HCT116 (cell line): Measurements from ENCODE around the gene CLSTN3. TPM values are rescaled to one million over a fixed set of nuclear protein-coding genes. Genes with fewer than 3 reads are reported as not detected.

Experiments
- ATAC-seq: fragments of 200-7000 bp; cut with Tn5 transposase; 2 replicates; pipeline ENCODE4 v1.9.1; 2020; ENCODE audit warnings: mild to moderate bottlenecking, moderate library complexity
- BruUV-seq: library from RNA; stranded (reverse); fragments of 400-500 nt; replicated peaks from 2 replicates; lab custom pipeline; 2021; lab: Mats Ljungman, UMichigan
- CTCF ChIA-PET: fragments of 300-600 bp; sonication (Branson Sonifier 250); formaldehyde crosslinking; loops from one replicate; lab custom pipeline; 2021; ENCODE audit warnings: antibody characterized with exemption; lab: Charles Lee
- POLR2A ChIA-PET: fragments of 300-600, 350-600 bp; sonication (Branson Sonifier 250); formaldehyde crosslinking; loops from one replicate; lab custom pipeline; 2021; ENCODE audit warnings: antibody characterized with exemption; lab: Charles Lee
- RAD21 ChIA-PET, 2 experiments: fragments of 300-600 bp; sonication (Branson Sonifier 250); formaldehyde crosslinking; loops; one replicate each; lab custom pipeline; 2023; ENCODE audit warnings: low total read pairs in 2 of 2; ENCODE audit not compliant: uncharacterized antibody in 2 of 2, unreplicated experiment in 2 of 2, low non-redundant PET in 1 of 2; lab: Charles Lee
- DNase-seq: peaks from one replicate; pipeline ENCODE4 v3.0.0-alpha.2; 2010; ENCODE audit warnings: low read depth, low spot score
- H2AFZ ChIP-seq: fragments of 200-600 bp; shearing (Covaris generic), sonication (generic); 2 replicates; pipeline ENCODE4 v1.6.1; 2017; ENCODE audit warnings: low read depth, mixed run types, mixed read lengths, antibody characterized with exemption, low read length; ENCODE audit not compliant: poor library complexity, severe bottlenecking
- H3K27ac ChIP-seq: 2 replicates; pipeline ENCODE4 v1.5.1; 2012; ENCODE audit warnings: low read depth, low read length
- H3K27me3 ChIP-seq: fragments of 200-600 bp; sonication (generic); 2 replicates; pipeline ENCODE4 v1.6.1; 2016; ENCODE audit warnings: mixed run types, low read length, mixed read lengths; ENCODE audit not compliant: insufficient read depth
- H3K36me3 ChIP-seq, 2 experiments: fragments of 200-500 bp in 1 of 2; fragments of 200-600 bp in 1 of 2; sonication (Bioruptor generic) in 1 of 2; sonication (generic) in 1 of 2; 2 replicates each; pipeline versions ENCODE4 v1.5.1 to v1.6.1; 2014 to 2016; ENCODE audit warnings: low read length in 2 of 2, inconsistent platforms in 1 of 2, mixed read lengths in 1 of 2, mixed run types in 1 of 2; ENCODE audit not compliant: insufficient read depth in 2 of 2, control insufficient read depth in 1 of 2
- H3K4me1 ChIP-seq, 2 experiments: fragments of 200-600 bp in 1 of 2; sonication (generic) in 1 of 2; 2 replicates each; pipeline versions ENCODE4 v1.5.1 to v1.6.1; 2012 to 2017; ENCODE audit warnings: low read length in 2 of 2, inconsistent platforms in 1 of 2, mild to moderate bottlenecking in 1 of 2, mixed read lengths in 1 of 2, mixed run types in 1 of 2, moderate library complexity in 1 of 2; ENCODE audit not compliant: insufficient read depth in 2 of 2, control insufficient read depth in 1 of 2
- H3K4me2 ChIP-seq: fragments of 200-600 bp; sonication (generic); 2 replicates; pipeline ENCODE4 v1.6.1; 2017; ENCODE audit warnings: mixed run types, low read length, mixed read lengths
- H3K4me3 ChIP-seq, 2 experiments: fragments of 200-600 bp in 1 of 2; sonication (generic) in 1 of 2; replicated peaks in 1 of 2; 2 replicates each; pipeline ENCODE4 v1.5.1; 2011 to 2016; ENCODE audit warnings: low read length in 2 of 2, control low read depth in 1 of 2, low read depth in 1 of 2, mild to moderate bottlenecking in 1 of 2, mixed read lengths in 1 of 2, mixed run types in 1 of 2
- H3K79me2 ChIP-seq: fragments of 200-600 bp; sonication (generic); 2 replicates; pipeline ENCODE4 v1.6.1; 2017; ENCODE audit warnings: mild to moderate bottlenecking, mixed run types, low read length, moderate library complexity, mixed read lengths; ENCODE audit not compliant: insufficient read depth
- H3K9ac ChIP-seq: fragments of 200-600 bp; sonication (generic); 2 replicates; pipeline ENCODE4 v1.6.1; 2016; ENCODE audit warnings: low read length, mixed read lengths
- H3K9me2 ChIP-seq: fragments of 200-600 bp; sonication (generic), shearing (Covaris generic); 2 replicates; pipeline ENCODE4 v1.6.1; 2017; ENCODE audit warnings: mixed run types, mild to moderate bottlenecking, moderate library complexity; ENCODE audit not compliant: insufficient read depth
- H3K9me3 ChIP-seq, 2 experiments: fragments of 200-500 bp in 1 of 2; fragments of 200-600 bp in 1 of 2; sonication (Bioruptor generic) in 1 of 2; sonication (generic) in 1 of 2; 2 replicates each; pipeline ENCODE4 v1.6.1; 2014 to 2017; ENCODE audit warnings: low read length in 2 of 2, mixed read lengths in 2 of 2, inconsistent platforms in 1 of 2, low read depth in 1 of 2, mild to moderate bottlenecking in 1 of 2, mixed run types in 1 of 2, moderate library complexity in 1 of 2; ENCODE audit not compliant: control insufficient read depth in 1 of 2, insufficient read depth in 1 of 2
- H4K20me1 ChIP-seq: fragments of 200-600 bp; sonication (generic), shearing (Covaris generic); 2 replicates; pipeline ENCODE4 v1.6.1; 2017; ENCODE audit warnings: mixed run types, mild to moderate bottlenecking, moderate library complexity; ENCODE audit not compliant: insufficient read depth
- CBX3 ChIP-seq: IDR thresholded peaks from 2 replicates; pipeline ENCODE4 v1.6.1; 2012; ENCODE audit warnings: low read depth
- CEBPB ChIP-seq: IDR thresholded peaks from 2 replicates; pipeline ENCODE4 v1.6.1; 2012; ENCODE audit warnings: low read depth
- EGR1 ChIP-seq: IDR thresholded peaks from 2 replicates; pipeline ENCODE4 v1.6.1; 2012; ENCODE audit warnings: low read depth
- JUND ChIP-seq: IDR thresholded peaks from 2 replicates; pipeline ENCODE4 v1.6.1; 2012
- POLR2A ChIP-seq: IDR thresholded peaks from 2 replicates; pipeline ENCODE4 v1.7.0; 2011; ENCODE audit warnings: borderline replicate concordance; ENCODE audit not compliant: insufficient read depth, insufficient read length; ENCODE audit errors: extremely low read depth
- POLR2AphosphoS5 ChIP-seq: IDR thresholded peaks from 2 replicates; pipeline ENCODE4 v1.6.1; 2011; ENCODE audit warnings: mild to moderate bottlenecking, low read depth, low read length, moderate library complexity
- RAD21 ChIP-seq: IDR thresholded peaks from 2 replicates; pipeline ENCODE4 v1.6.1; 2012; ENCODE audit warnings: low read depth, mild to moderate bottlenecking
- SIN3A ChIP-seq: IDR thresholded peaks from 2 replicates; pipeline ENCODE4 v1.6.1; 2012; ENCODE audit warnings: low read depth
- SP1 ChIP-seq: IDR thresholded peaks from 2 replicates; pipeline ENCODE4 v1.6.1; 2012; ENCODE audit warnings: low read depth
- TCF7L2 ChIP-seq: IDR thresholded peaks from 2 replicates; pipeline ENCODE4 v1.7.0; 2011; ENCODE audit warnings: borderline replicate concordance, inconsistent platforms; ENCODE audit not compliant: insufficient read depth, insufficient read length; ENCODE audit errors: extremely low read depth
- YY1 ChIP-seq: IDR thresholded peaks from 2 replicates; pipeline ENCODE4 v1.6.1; 2011; ENCODE audit warnings: low read length, low read depth, moderate library complexity, mild to moderate bottlenecking; ENCODE audit not compliant: insufficient replicate concordance; ENCODE audit errors: extremely low read depth
- ZBTB33 ChIP-seq: IDR thresholded peaks from 2 replicates; pipeline ENCODE4 v1.6.1; 2011; ENCODE audit warnings: mild to moderate bottlenecking, low read length, moderate library complexity; ENCODE audit not compliant: insufficient replicate concordance; ENCODE audit errors: extremely low read depth
- ZFX ChIP-seq: fragments of 450-650 bp; IDR thresholded peaks from 2 replicates; pipeline ENCODE4 v1.6.1; 2017
- intact Hi-C: fragments of 100-400 bp; cut with micrococcal nuclease; formaldehyde crosslinking; loops from 2 replicates; pipeline ENCODE4 v1.10.0; 2022
- total RNA-seq: library from RNA; stranded (reverse); gene quantifications from one replicate; pipeline ENCODE4 v1.2.1, GENCODE V29; 2021; ENCODE audit not compliant: unreplicated experiment

Gene CLSTN3
- total RNA-seq, 1 experiment from 2014 or later = 23.0 TPM

GRCh38 chr12:7130701-7131501 is 730 bp downstream of the CLSTN3 start:
- Histone ChIP-seq H3K36me3 (no peaks in the 10 kb centered on the region; a peak in 1 of 4 replicates), H3K9me2 (no peaks in the 10 kb centered on the region), H3K9ac (peak overlapping the region; percentile 59), H4K20me1 (no peaks in the 10 kb centered on the region), H3K4me3 (peak overlapping the region; percentile 51 to 59)
- RAD21 ChIA-PET = no interaction called here
- BruUV-seq = TSS peak; percentile 29
- no peak for TF ChIP-seq JUND
- no peak for TF ChIP-seq SIN3A
- no peak for TF ChIP-seq SP1
- no peak for TF ChIP-seq RAD21
- no peak for TF ChIP-seq POLR2A
- no peak for TF ChIP-seq TCF7L2
- TF ChIP-seq CEBPB = no peak
- no peak for TF ChIP-seq POLR2AphosphoS5
- TF ChIP-seq YY1 = no peak
- no peak for TF ChIP-seq ZFX
- TF ChIP-seq ZBTB33 = no peak
- TF ChIP-seq EGR1 = no peak
- no peak for TF ChIP-seq CBX3
- TF ChIP-seq, all 23 proteins: peak for 0
- no peak for DNase-seq
- H3K79me2 ChIP-seq = no peaks in the 10 kb centered on the region
- H3K27ac ChIP-seq = peak overlapping the region; percentile 41; the same call in 1 of the 2 replicates
- POLR2A ChIA-PET = interaction anchor here (0.7 kb wide), 1 partner anchor 8 kb away, joined by 3 read pairs; no protein-coding TSS in a partner anchor
- H3K4me1 ChIP-seq = peaks cover 7 to 35% of the 10 kb centered on the region in 2 experiments
- H3K27me3 ChIP-seq = no peaks in the 10 kb centered on the region
- peak overlapping the region; percentile 73 for H3K4me2 ChIP-seq
- peak; percentile 66 for ATAC-seq
- H2AFZ ChIP-seq = no peak overlapping the region
- no peaks in the 10 kb centered on the region for H3K9me3 ChIP-seq
- intact Hi-C loops = no loop called here
- CTCF ChIA-PET = no interaction called here
